ENCODE measurements around the gene HMG20A. TPM values are rescaled to one million over a fixed set of nuclear protein-coding genes. Genes with fewer than 3 reads are reported as not detected.
A peak's percentile ranks its signal among the peaks of the same experiment; 100 is the strongest.

Gene HMG20A
- total and polyA plus RNA-seq, 10 of the 15 experiments (the other 5 are each of a cell fraction or from before 2014, with no cell fraction given) = 30.0 to 98.7 (median 46.8) TPM

DNA sequence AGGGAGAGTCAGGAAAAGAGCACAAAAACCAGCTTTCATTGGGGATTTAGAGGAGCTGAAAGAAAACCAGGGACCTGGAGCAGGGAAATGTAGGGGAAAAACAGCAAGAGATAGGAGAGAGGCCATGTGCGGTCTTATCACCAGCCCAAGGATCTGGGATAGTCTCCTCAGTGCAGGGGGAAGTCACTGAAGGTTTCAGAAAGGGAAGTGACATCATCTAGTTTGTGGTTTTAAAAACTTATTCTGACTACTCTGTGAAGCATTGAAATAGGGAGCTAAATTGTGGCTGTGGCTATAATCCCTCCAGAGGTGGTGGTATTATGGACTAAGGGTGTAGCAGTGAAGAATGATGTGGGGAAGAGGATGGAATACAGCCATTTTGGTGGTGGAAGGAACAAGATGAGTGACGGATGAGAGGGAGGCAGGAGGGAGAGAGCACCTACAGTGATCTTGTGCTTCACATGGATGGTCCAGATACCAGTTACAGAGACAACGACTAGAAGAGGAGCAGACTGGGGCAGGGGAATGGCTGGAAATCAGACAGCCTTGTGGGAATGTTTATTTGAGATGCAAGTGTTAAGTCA lies 72.7 kb downstream of the HMG20A start (continued):
- 0 out of 2 replicates have a peak, but pooled peaks have one; percentile 48 for TF ChIP-seq RELB (IDR thresholded peaks at IDR 0.05; ENCODE audit: low read depth)
- TF ChIP-seq TARDBP (IDR thresholded peaks at IDR 0.05; ENCODE audit: borderline replicate concordance) = no peak
- TF ChIP-seq RCOR1 (conservative IDR thresholded peaks at IDR 0.05; ENCODE audit: low read depth, low read length) = no peak
- TF ChIP-seq ZNF622 (IDR thresholded peaks at IDR 0.05) = no peak
- TF ChIP-seq BRCA1 (IDR thresholded peaks at IDR 0.05; ENCODE audit: low read depth, low read length) = no peak
- TF ChIP-seq, protein P1, sequence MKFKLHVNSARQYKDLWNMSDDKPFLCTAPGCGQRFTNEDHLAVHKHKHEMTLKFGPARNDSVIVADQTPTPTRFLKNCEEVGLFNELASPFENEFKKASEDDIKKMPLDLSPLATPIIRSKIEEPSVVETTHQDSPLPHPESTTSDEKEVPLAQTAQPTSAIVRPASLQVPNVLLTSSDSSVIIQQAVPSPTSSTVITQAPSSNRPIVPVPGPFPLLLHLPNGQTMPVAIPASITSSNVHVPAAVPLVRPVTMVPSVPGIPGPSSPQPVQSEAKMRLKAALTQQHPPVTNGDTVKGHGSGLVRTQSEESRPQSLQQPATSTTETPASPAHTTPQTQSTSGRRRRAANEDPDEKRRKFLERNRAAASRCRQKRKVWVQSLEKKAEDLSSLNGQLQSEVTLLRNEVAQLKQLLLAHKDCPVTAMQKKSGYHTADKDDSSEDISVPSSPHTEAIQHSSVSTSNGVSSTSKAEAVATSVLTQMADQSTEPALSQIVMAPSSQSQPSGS (IDR thresholded peaks at IDR 0.05; ENCODE audit: low read length) = peak; percentile 83
- no peak for TF ChIP-seq ZBTB40 (IDR thresholded peaks at IDR 0.05; ENCODE audit: borderline replicate concordance)
- TF ChIP-seq NFYB (IDR thresholded peaks at IDR 0.05; ENCODE audit: insufficient read depth, low read depth, low read length) = no peak
- TF ChIP-seq CHD4 (IDR thresholded peaks at IDR 0.05) = no peak
- TF ChIP-seq SMC3 (IDR thresholded peaks at IDR 0.05; ENCODE audit: borderline replicate concordance, low read length) = no peak
- TF ChIP-seq MEF2B (IDR thresholded peaks at IDR 0.05; ENCODE audit: partially characterized antibody, poor library complexity, severe bottlenecking) = no peak
- no peak for TF ChIP-seq TAF1 (IDR thresholded peaks at IDR 0.05; ENCODE audit: borderline replicate concordance, low read depth, low read length)
- TF ChIP-seq CBX3 (IDR thresholded peaks at IDR 0.05; ENCODE audit: borderline replicate concordance, low read depth) = no peak
- TF ChIP-seq SIX5 (IDR thresholded peaks at IDR 0.05; ENCODE audit: low read depth, low read length, severe bottlenecking) = no peak
- no peak for TF ChIP-seq BCLAF1 (IDR thresholded peaks at IDR 0.05)
- no peak for TF ChIP-seq JUND (IDR thresholded peaks at IDR 0.05; ENCODE audit: low read depth, low read length)
- TF ChIP-seq ZNF217 (IDR thresholded peaks at IDR 0.05) = no peak
